Ovary (tissue), 9 donors: Measurements from ENCODE around the gene STUB1. TPM values are rescaled to one million over a fixed set of nuclear protein-coding genes. Genes with fewer than 3 reads are reported as not detected.

Source experiments
- DNase-seq, 5 donors: peaks; one replicate each; pipeline ENCODE4 v3.0.0-alpha.2; 2019 to 2020
- H3K27ac ChIP-seq, 2 donors: fragments of 200-600 bp; one replicate each; pipeline versions ENCODE4 v1.5.1 to v1.8.0; 2019 to 2022
- H3K27me3 ChIP-seq: fragments of 200-600 bp; one replicate; pipeline ENCODE4 v1.8.0; 2022
- H3K36me3 ChIP-seq: fragments of 200-600 bp; sonication (generic); one replicate; pipeline ENCODE4 v1.5.1; 2019
- H3K4me1 ChIP-seq: one replicate; pipeline ENCODE4 v1.8.1; 2013; ENCODE audit warnings: mild to moderate bottlenecking, moderate library complexity; ENCODE audit not compliant: insufficient read depth
- H3K4me3 ChIP-seq: fragments of 200-600 bp; sonication (generic); one replicate; pipeline ENCODE4 v1.5.1; 2017
- H3K9me3 ChIP-seq, 2 donors: fragments of 200-600 bp in 1 of 2; sonication (generic) in 1 of 2; one replicate each; pipeline versions ENCODE4 v1.5.1 to v1.8.1; 2013 to 2019; ENCODE audit warnings: mild to moderate bottlenecking in 1 of 2, moderate library complexity in 1 of 2
- CTCF ChIP-seq, 3 donors: fragments of 450-650 bp in 2 of 3; fragments of 200-600 bp in 1 of 3; IDR thresholded peaks; one replicate each; pipeline versions ENCODE4 v1.5.1 to v1.8.0; 2016 to 2022; ENCODE audit warnings: antibody characterized with exemption in 3 of 3, mild to moderate bottlenecking in 1 of 3
- EP300 ChIP-seq: sonication (generic); formaldehyde crosslinking; IDR thresholded peaks from one replicate; pipeline ENCODE4 v1.6.1; 2017; ENCODE audit warnings: antibody characterized with exemption
- POLR2A ChIP-seq: fragments of 450-650 bp; IDR thresholded peaks from one replicate; pipeline ENCODE4 v1.6.1; 2017; ENCODE audit warnings: antibody characterized with exemption, mild to moderate bottlenecking, moderate library complexity
- WGBS, 3 donors: extraction: QIAGEN DNeasy Blood & Tissue Kit in 1 of 3; methylation state at CpG; one replicate each; pipeline versions ENCODE4 v1.1.5 to v1.1.7; 2013 to 2017; 5-methylcytosine and 5-hydroxymethylcytosine counted together
- intact Hi-C, 4 donors: fragments of 100-400 bp; cut with DNase I; formaldehyde crosslinking; loops; one replicate each; pipeline versions ENCODE4 v1.11.0 to v1.15.1; 2022 to 2023
- polyA plus RNA-seq, 2 donors: library from polyadenylated mRNA; stranded (reverse); fragments of 200-250 nt in 1 of 2; fragments of 350-450 nt in 1 of 2; fragmentation: Illumina TruSeq in 1 of 2; extraction: RNeasy Lipid Tissue Mini Kit (QIAGEN cat#74804) in 1 of 2; gene quantifications; one replicate each; pipeline ENCODE4 v1.2.3, GENCODE V29; 2013 to 2014
- total RNA-seq, 7 donors: library from RNA; depleted of rRNA in 2 of 7; stranded (reverse); fragments of >200 nt in 2 of 7; fragmentation: NEBNext Ultra II Directional in 3 of 7; extraction: Animal tissue kit (Norgen Biotek cat#: 25700) in 3 of 7; gene quantifications; one replicate each; pipeline versions ENCODE4 v1.1.0 to v1.2.4, GENCODE V29; 2016 to 2023
- donor health status: DM: no; HTN: no; CAD: no; lungs with moderate emphysema.
- donor health status: DM: no; HTN: no; CAD: no.
- donor health status: Bipolar disorder and iron deficiency.
- donor health status: DM: yes; HTN: yes; CAD: no.
- donor health status: DM: no; HTN: no; CAD: no.
- donor health status: DM: yes; HTN: yes; CAD: no.

Gene STUB1
- total and polyA plus RNA-seq, 9 donors, result 20.1 to 115 (median 102) TPM

- WGBS, 3 donors, result 50 to 69% (median 63%) methylated on average over 39 to 57 of the region's 57 CpGs
- Histone ChIP-seq H3K36me3 (no peaks in the 10 kb centered on the region), H3K27ac (no peak overlapping the region), H3K4me1 (peaks cover 16% of the 10 kb centered on the region), H3K4me3 (no peak overlapping the region), H3K27me3 (no peaks in the 10 kb centered on the region), H3K9me3 (no peaks in the 10 kb centered on the region)
- TF ChIP-seq POLR2A, result no peak
- TF ChIP-seq EP300, result no peak
- TF ChIP-seq CTCF (IDR thresholded peaks at IDR 0.05), result no peak
- intact Hi-C loops, result no loop called here
- DNase-seq, result peak in 2 of 5 donors; percentile 29 to 50
Observed at GRCh38 chr16:677316-678190, 2.7 kb upstream of the STUB1 start.

DNA sequence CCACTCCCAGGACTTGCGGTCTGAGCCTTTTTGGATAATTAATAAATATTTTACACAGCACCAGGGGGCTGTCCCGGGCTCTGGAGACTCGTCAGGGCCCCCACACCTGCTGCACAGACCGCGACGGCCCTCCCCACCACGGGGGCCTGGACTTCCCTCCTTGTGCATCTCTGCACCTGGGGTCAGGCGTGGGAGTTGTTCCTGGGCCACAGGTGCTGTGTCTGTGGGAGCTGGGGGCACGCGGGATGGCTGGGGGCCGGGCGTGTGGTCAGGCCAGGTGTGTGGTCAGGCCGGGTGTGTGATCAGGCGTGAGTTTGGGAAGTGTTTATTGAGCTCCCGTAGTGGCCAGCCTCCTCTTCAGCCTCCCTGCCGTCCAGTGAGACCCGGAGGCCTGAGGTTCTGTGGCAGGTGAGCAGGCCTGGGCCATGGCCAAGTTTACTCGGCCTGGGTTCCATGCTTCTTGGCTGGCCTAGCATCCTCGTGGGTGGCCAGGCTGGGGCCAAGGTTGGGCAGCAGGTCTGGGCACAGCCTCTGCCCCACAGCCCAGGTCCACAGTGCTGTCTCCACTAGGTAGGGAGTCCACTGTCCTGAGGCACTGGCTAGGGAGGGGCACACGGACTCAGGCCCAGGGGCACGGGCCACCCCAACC is 1.9 kb upstream of the STUB1 start:
- H3K4me3 ChIP-seq, result no peak overlapping the region
- intact Hi-C loops, result no loop called here
- WGBS, 3 donors, result 62 to 72% (median 70%) methylated on average over 21 of the region's 21 CpGs

GRCh38 chr16:678858-679813 is 1.1 kb upstream of the STUB1 start:
- peaks cover 25% of the 10 kb centered on the region for H3K4me1 ChIP-seq
- no peaks in the 10 kb centered on the region for H3K27me3 ChIP-seq
- WGBS, 3 donors, result 19 to 32% (median 30%) methylated on average over 29 to 52 of the region's 52 CpGs
- peak; percentile 71 to 83 (median 82) for DNase-seq
- H3K36me3 ChIP-seq, result no peaks in the 10 kb centered on the region
- H3K27ac ChIP-seq, result peak overlapping the region; percentile 67 to 78
- TF ChIP-seq POLR2A, result no peak
- TF ChIP-seq CTCF (IDR thresholded peaks at IDR 0.05), result no peak
- TF ChIP-seq EP300, result no peak
- intact Hi-C loops, result no loop called here
- H3K9me3 ChIP-seq, result no peaks in the 10 kb centered on the region
- peak overlapping the region; percentile 51 for H3K4me3 ChIP-seq

More for the DNA sequence above, 1.9 kb upstream of the STUB1 start:
- peaks cover 20% of the 10 kb centered on the region for H3K4me1 ChIP-seq
- no peaks in the 10 kb centered on the region for H3K27me3 ChIP-seq
- H3K27ac ChIP-seq, result no peak overlapping the region
- no peaks in the 10 kb centered on the region for H3K9me3 ChIP-seq
- no peaks in the 10 kb centered on the region for H3K36me3 ChIP-seq
- DNase-seq, result peak in 3 of 5 donors; percentile 40 to 63 (median 57)
- TF ChIP-seq CTCF (IDR thresholded peaks at IDR 0.05) (no peak), EP300 (no peak)

DNA sequence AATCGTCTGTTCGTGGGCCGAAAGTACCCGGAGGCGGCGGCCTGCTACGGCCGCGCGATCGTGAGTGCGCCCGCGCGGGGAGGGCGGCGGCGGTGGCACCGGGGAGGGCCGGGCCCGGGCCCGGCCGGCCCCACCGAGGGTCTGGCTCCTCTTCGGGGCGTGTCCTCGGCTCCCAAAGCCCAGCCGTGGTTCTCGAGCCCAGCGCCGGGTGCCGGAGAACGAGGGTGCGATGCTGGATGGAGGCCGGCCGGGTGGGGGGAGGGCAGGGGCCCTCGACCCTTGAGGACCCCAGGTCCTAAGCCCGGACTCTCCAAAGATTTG is 375 bp downstream of the STUB1 start:
- Histone ChIP-seq H3K27me3 (no peaks in the 10 kb centered on the region), H3K36me3 (no peaks in the 10 kb centered on the region), H3K4me3 (peak overlapping the region; percentile 57), H3K4me1 (peaks cover 27% of the 10 kb centered on the region), H3K27ac (peak overlapping the region; percentile 92 to 97), H3K9me3 (no peaks in the 10 kb centered on the region)
- DNase-seq, result peak in 1 of 5 donors; percentile 22
- intact Hi-C loops, result no loop called here
- 0 to 3% (median 0%) methylated on average over 16 to 38 of the region's 38 CpGs for WGBS, 3 donors
- TF ChIP-seq POLR2A, result no peak
- TF ChIP-seq EP300, result no peak
- TF ChIP-seq CTCF (IDR thresholded peaks at IDR 0.05), result no peak
